SK-N-SH treated with all-trans-retinoic acid at 6 μM for 48 hours (cell line): ENCODE results near the gene GRIK2.
A peak's percentile ranks its signal among the peaks of the same experiment; 100 is the strongest.

ENCODE experiments used
- ATAC-seq: fragments of 200-7000 bp; cut with Tn5 transposase; 3 replicates; pipeline ENCODE4 v1.9.1; 2020; ENCODE audit warnings: mild to moderate bottlenecking, moderate library complexity
- ARNTL ChIP-seq: fragments of 450-650 bp; formaldehyde crosslinking; IDR thresholded peaks from 2 replicates; pipeline ENCODE4 v1.5.0; 2020; ENCODE audit warnings: low read depth, mild to moderate bottlenecking, moderate library complexity, borderline replicate concordance
- BACH2 ChIP-seq: fragments of 250-450 bp; sonication (Bioruptor Pico); IDR thresholded peaks from 2 replicates; pipeline ENCODE4 v1.9.0; 2021; ENCODE audit warnings: mild to moderate bottlenecking, borderline replicate concordance
- CSDC2 ChIP-seq: fragments of 250-450 bp; sonication (Bioruptor Pico); IDR thresholded peaks from 2 replicates; pipeline ENCODE4 v1.5.0; 2020; ENCODE audit warnings: mild to moderate bottlenecking, moderate library complexity
- GLIS3 ChIP-seq: fragments of 250-450 bp; sonication (Bioruptor Pico); IDR thresholded peaks from 2 replicates; pipeline ENCODE4 v1.5.0; 2020; ENCODE audit warnings: mild to moderate bottlenecking, moderate library complexity
- ISL1 ChIP-seq: fragments of 250-450 bp; sonication (Bioruptor Pico); IDR thresholded peaks from 2 replicates; pipeline ENCODE4 v2.1.2; 2022; ENCODE audit warnings: mild to moderate bottlenecking, moderate library complexity
- OSR1 ChIP-seq: fragments of 250-450 bp; sonication (Bioruptor Pico); IDR thresholded peaks from 2 replicates; pipeline ENCODE4 v1.8.0; 2022; ENCODE audit warnings: moderate library complexity, mild to moderate bottlenecking, inconsistent platforms
- POU6F1 ChIP-seq: fragments of 250-450 bp; sonication (Bioruptor Pico); IDR thresholded peaks from 2 replicates; pipeline ENCODE4 v1.8.0; 2021; ENCODE audit warnings: low read depth, mild to moderate bottlenecking, moderate library complexity, borderline replicate concordance
- RARB ChIP-seq: fragments of 250-450 bp; sonication (Bioruptor Pico); IDR thresholded peaks from 2 replicates; pipeline ENCODE4 v1.8.0; 2021; ENCODE audit warnings: mild to moderate bottlenecking, moderate library complexity
- SNAI2 ChIP-seq: fragments of 250-450 bp; sonication (Bioruptor Pico); IDR thresholded peaks from 2 replicates; pipeline ENCODE4 v1.5.0; 2020; ENCODE audit warnings: mild to moderate bottlenecking, moderate library complexity
- TCF4 ChIP-seq: fragments of 250-450 bp; sonication (Bioruptor Pico); IDR thresholded peaks from 2 replicates; pipeline ENCODE4 v1.8.0; 2021; ENCODE audit warnings: mild to moderate bottlenecking, moderate library complexity, borderline replicate concordance
- TSHZ2 ChIP-seq: fragments of 250-450 bp; sonication (Bioruptor Pico); IDR thresholded peaks from 2 replicates; pipeline ENCODE4 v1.5.0; 2020; ENCODE audit warnings: mild to moderate bottlenecking, moderate library complexity
- ZC3H10 ChIP-seq: fragments of 250-450 bp; sonication (Bioruptor Pico); IDR thresholded peaks from 2 replicates; pipeline ENCODE4 v1.5.1; 2021; ENCODE audit warnings: mild to moderate bottlenecking, moderate library complexity
- ZFP3 ChIP-seq: fragments of 250-450 bp; sonication (Bioruptor Pico); IDR thresholded peaks from 2 replicates; pipeline ENCODE4 v1.5.0; 2020; ENCODE audit warnings: mild to moderate bottlenecking, moderate library complexity
- ZFP30 ChIP-seq: fragments of 450-650 bp; formaldehyde crosslinking; IDR thresholded peaks from 2 replicates; pipeline ENCODE4 v1.5.0; 2022; ENCODE audit warnings: mild to moderate bottlenecking, moderate library complexity
- ZNF565 ChIP-seq: fragments of 450-650 bp; formaldehyde crosslinking; conservative IDR thresholded peaks from 2 replicates; pipeline ENCODE4 v1.5.0; 2020; ENCODE audit warnings: low read depth, mild to moderate bottlenecking, moderate library complexity
- ZNF8 ChIP-seq: fragments of 450-650 bp; formaldehyde crosslinking; IDR thresholded peaks from 2 replicates; pipeline ENCODE4 v1.5.0; 2020; ENCODE audit warnings: mild to moderate bottlenecking, moderate library complexity
- TF ChIP-seq, protein P1 (sequence below): fragments of 250-450 bp; sonication (Bioruptor Pico); IDR thresholded peaks from 2 replicates; pipeline ENCODE4 v1.8.0; 2020; ENCODE audit warnings: mild to moderate bottlenecking, moderate library complexity, borderline replicate concordance

The GRIK2 gene

DNA sequence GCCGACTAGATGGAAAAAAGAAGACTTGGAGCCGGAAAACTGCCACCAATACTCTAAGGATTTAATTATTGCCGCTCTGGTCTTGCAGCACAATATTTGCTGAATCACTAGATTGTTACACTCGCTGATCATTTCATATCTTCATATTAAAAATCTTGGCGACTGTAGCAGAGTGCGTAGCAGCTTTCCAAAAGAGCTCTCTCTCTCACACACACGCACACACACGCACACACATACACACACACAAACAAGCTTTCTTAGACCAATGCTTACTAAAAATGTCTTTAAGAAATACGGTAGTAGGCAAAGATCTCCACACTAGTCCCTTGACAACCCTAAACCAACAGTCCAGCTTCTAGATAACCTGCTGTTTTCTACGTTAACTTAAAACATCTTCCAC lies 7.7 kb downstream of the GRIK2 start (continued):
- TF ChIP-seq TSHZ2 (CRISPR knock-in tag), result no peak
- TF ChIP-seq SNAI2 (CRISPR knock-in tag), result no peak
- no peak for TF ChIP-seq ZNF565 (CRISPR knock-in tag)
- TF ChIP-seq ISL1 (CRISPR knock-in tag), result no peak
- no peak for TF ChIP-seq GLIS3 (CRISPR knock-in tag)
- no peak for TF ChIP-seq CSDC2
- TF ChIP-seq ARNTL, result no peak
- TF ChIP-seq ZC3H10 (CRISPR knock-in tag), result no peak

GRCh38 chr6:101401792-101402621 lies 8.5 kb downstream of the GRIK2 start:
- peak; percentile 58 for ATAC-seq
- TF ChIP-seq POU6F1 (CRISPR knock-in tag) (no peak), CSDC2 (0 out of 2 replicates have a peak, but pooled peaks have one; percentile 43)

DNA sequence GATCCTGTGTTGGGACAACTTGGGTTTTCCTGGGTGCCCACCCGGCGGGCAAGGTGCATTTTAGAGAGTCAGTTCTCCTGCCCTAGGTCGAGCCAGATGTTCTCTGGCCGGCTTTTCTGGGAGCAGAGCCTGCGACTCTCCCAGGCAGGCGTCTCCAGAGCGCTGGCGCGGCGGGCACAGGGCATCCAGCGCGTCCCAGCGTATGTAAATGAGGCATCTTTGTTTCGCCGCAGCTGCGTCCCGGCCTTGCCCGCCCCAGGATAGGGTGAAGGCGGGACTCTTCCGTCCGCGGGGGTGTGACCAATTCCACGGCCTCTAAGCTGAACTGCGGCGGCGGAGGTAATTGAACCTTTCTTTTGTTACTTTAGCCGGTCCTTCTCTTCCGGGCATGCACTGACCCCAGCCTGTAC lies 9.1 kb downstream of the GRIK2 start:
- ATAC-seq, result peak; percentile 73
- TF ChIP-seq BACH2 (CRISPR knock-in tag) (no peak), RARB (CRISPR knock-in tag) (no peak), ZC3H10 (CRISPR knock-in tag) (no peak), OSR1 (CRISPR knock-in tag) (no peak), ZFP30 (CRISPR knock-in tag) (no peak), POU6F1 (CRISPR knock-in tag) (no peak), ZFP3 (CRISPR knock-in tag) (no peak), GLIS3 (CRISPR knock-in tag) (no peak)
- TF ChIP-seq, protein P1, sequence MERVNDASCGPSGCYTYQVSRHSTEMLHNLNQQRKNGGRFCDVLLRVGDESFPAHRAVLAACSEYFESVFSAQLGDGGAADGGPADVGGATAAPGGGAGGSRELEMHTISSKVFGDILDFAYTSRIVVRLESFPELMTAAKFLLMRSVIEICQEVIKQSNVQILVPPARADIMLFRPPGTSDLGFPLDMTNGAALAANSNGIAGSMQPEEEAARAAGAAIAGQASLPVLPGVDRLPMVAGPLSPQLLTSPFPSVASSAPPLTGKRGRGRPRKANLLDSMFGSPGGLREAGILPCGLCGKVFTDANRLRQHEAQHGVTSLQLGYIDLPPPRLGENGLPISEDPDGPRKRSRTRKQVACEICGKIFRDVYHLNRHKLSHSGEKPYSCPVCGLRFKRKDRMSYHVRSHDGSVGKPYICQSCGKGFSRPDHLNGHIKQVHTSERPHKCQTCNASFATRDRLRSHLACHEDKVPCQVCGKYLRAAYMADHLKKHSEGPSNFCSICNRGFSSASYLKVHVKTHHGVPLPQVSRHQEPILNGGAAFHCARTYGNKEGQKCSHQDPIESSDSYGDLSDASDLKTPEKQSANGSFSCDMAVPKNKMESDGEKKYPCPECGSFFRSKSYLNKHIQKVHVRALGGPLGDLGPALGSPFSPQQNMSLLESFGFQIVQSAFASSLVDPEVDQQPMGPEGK, result no peak

DNA sequence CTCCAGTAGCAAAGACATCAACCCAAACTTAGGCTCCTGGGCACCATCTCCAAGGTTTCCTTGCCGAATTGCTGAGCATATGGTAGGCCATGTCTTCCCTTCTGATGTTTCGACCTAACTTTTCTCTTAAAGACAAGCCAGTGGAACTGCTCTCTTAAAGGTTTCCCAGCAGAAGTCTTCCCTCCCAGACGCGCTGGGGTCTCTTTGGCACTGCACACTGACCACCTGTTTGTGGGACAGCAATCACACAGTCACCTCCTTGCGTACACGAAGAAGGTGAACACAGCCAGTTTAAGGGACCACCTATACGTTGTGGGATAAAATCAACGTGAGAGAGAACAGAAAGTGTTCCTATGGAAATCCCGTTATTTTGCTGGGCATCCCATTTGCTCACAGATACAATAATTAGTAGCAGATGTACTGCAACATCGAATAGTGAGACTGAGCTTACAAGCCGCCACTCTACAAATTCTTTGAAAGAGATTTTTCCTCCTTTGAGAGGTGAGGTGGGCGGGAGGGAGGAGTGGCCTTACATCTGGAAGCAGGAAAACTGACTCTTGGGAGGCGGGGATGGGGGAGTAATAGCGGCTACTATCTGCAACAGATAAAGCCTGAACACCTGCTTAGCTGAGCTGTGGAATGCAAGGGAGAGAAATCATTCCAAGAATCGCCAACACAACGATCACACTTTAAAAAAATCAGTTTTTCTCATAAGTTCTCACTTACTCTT lies 9.9 kb downstream of the GRIK2 start:
- TF ChIP-seq TCF4 (peak; percentile 41; the same call in 1 of the 2 replicates), ZFP30 (CRISPR knock-in tag) (no peak), CSDC2 (no peak), ZNF8 (CRISPR knock-in tag) (no peak)
- no peak for ATAC-seq

- no peak for ATAC-seq
- TF ChIP-seq POU6F1 (CRISPR knock-in tag) (no peak), TCF4 (peak; percentile 63; the same call in 1 of the 2 replicates), ISL1 (CRISPR knock-in tag) (0 out of 2 replicates have a peak, but pooled peaks have one; percentile 17), TSHZ2 (CRISPR knock-in tag) (0 out of 2 replicates have a peak, but pooled peaks have one; percentile 36)
Measured at GRCh38 chr6:101404775-101405174, 11.3 kb downstream of the GRIK2 start.
